Measurements from ENCODE around the gene NCOA5. TPM values are rescaled to one million over a fixed set of nuclear protein-coding genes. Genes with fewer than 3 reads are reported as not detected.

Gene NCOA5
- total and polyA plus RNA-seq, 7 donors, result 10.6 to 39.2 (median 22.4) TPM

DNA sequence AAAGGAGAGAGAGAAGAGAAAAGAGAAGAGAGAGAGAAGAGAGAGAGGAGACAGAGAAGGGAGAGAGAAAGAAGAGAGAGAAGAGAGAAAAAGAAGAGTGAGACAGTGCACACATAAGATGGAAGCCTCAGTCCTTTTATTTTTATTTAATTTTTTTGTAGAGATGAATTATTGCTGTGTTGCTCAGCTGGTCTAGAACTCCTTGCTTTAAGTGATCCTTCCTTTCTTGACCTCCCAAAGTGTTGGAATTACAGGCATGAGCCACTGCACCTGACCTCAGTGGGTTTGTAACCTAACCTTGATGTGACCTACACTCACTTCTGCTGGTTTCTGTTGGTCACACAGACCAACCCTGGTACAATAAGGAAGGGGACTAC is 22.1 kb upstream of the NCOA5 start:
- no peaks in the 10 kb centered on the region for H3K36me3 ChIP-seq
- no peaks in the 10 kb centered on the region for H3K4me1 ChIP-seq
- no peaks in the 10 kb centered on the region for H3K9me3 ChIP-seq
- TF ChIP-seq CTCF (IDR thresholded peaks at IDR 0.05) (no peak), POLR2AphosphoS5 (IDR thresholded peaks at IDR 0.05) (no peak), EP300 (IDR thresholded peaks at IDR 0.05) (no peak), POLR2A (IDR thresholded peaks at IDR 0.05) (no peak)
- H3K27ac ChIP-seq, result no peak overlapping the region
- peaks cover 0 to 17% (median 0%) of the 10 kb centered on the region in 3 donors for H3K27me3 ChIP-seq
- H3K4me3 ChIP-seq, result no peak overlapping the region
- no peak for DNase-seq
- intact Hi-C loops (cut with DNase I), result no loop called here

DNA sequence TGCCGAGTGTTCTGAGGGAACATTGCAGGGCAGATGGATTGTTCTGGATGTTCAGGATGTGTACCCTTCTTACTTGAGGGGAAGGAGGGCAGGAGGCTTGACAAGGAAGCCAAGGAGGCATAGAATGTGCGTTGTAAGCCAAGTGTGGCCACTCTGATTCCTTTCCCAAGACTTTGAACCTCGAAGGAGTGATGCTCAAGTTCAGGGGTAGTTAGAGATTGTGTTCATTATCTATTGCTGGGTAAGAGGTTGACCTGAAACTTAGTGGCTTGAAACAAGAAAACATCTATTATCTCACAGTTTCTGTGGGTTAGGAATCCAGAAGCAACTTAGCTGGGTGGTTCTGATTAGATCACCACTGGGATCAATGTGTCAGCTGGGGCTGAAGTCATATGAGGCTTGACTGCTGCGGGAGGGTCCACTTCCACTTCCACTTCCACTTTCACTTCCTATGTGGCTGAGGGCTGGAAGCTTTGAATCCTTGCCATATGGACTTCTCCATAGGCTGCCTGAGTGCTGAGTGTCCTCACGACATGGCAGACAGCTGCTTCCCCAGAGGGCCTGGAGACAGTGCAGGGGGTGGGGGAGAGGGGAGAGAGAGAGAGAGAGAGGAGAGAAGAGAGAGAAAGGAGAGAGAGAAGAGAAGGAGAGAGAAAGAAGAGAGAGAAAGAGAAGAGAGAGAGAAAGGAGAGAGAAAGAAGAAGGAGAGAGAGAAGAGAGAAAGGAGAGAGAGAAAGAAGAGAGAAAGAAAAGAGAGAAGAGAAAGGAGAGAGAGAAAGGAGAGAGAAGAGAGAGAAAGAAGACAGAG is 21.5 kb upstream of the NCOA5 start:
- Histone ChIP-seq H3K36me3 (no peaks in the 10 kb centered on the region), H3K9me3 (no peaks in the 10 kb centered on the region), H3K4me1 (no peaks in the 10 kb centered on the region), H3K27ac (no peak overlapping the region), H3K4me3 (no peak overlapping the region), H3K27me3 (peaks cover 0 to 23% (median 0%) of the 10 kb centered on the region in 3 donors)
- DNase-seq, result peak; percentile 74
- peak in 1 of 4 donors; percentile 12 for TF ChIP-seq POLR2AphosphoS5 (IDR thresholded peaks at IDR 0.05)
- no peak for TF ChIP-seq POLR2A (IDR thresholded peaks at IDR 0.05)
- intact Hi-C loops (cut with DNase I), result no loop called here
- 39 to 52% methylated on average over 5 of the region's 5 CpGs for WGBS, 2 donors

- no peaks in the 10 kb centered on the region for H3K4me1 ChIP-seq
- intact Hi-C loops (cut with DNase I), result no loop called here
- no peaks in the 10 kb centered on the region for H3K9me3 ChIP-seq
- 88 to 90% methylated on average over 14 of the region's 14 CpGs for WGBS, 2 donors
- no peak for DNase-seq
- H3K27ac ChIP-seq, result no peak overlapping the region
- H3K27me3 ChIP-seq, result peaks cover 0 to 31% (median 0%) of the 10 kb centered on the region in 3 donors
- no peaks in the 10 kb centered on the region for H3K36me3 ChIP-seq
- H3K4me3 ChIP-seq, result no peak overlapping the region
- no peak for TF ChIP-seq POLR2AphosphoS5 (IDR thresholded peaks at IDR 0.05)
- TF ChIP-seq CTCF (IDR thresholded peaks at IDR 0.05), result no peak
- no peak for TF ChIP-seq EP300 (IDR thresholded peaks at IDR 0.05)
- no peak for TF ChIP-seq POLR2A (IDR thresholded peaks at IDR 0.05)
These were observed 19.2 kb upstream of the NCOA5 start for GRCh38 chr20:46108976-46109375.

GRCh38 chr20:46108435-46108841 is 18.7 kb upstream of the NCOA5 start:
- intact Hi-C loops (cut with DNase I), result no loop called here
- TF ChIP-seq EP300 (IDR thresholded peaks at IDR 0.05) (no peak), POLR2A (IDR thresholded peaks at IDR 0.05) (no peak), CTCF (IDR thresholded peaks at IDR 0.05) (no peak), POLR2AphosphoS5 (IDR thresholded peaks at IDR 0.05) (no peak)
- H3K27me3 ChIP-seq, result peaks cover 0 to 31% (median 0%) of the 10 kb centered on the region in 3 donors

DNA sequence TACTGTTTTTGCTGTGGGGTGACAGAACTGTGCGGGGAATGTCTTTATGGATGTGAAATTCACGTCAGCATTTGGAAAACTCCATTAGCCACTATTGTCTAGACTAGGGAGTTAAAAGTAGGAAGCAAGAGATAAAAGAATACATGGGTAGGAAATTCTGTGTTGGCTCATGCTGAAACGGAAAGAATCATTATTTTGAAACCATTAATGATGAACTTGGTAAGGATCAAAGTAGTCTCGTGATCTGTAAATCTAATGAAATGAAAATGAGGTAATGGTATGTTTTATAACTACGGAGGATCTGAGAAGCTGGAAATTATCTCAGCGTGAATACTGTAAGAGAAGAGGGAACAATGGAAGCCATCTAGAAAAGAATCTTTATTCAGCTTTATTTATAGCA is 17.3 kb upstream of the NCOA5 start:
- H3K27ac ChIP-seq, result no peak overlapping the region
- WGBS, 2 donors, result 72 to 73% methylated on average over 6 of the region's 6 CpGs
- no peaks in the 10 kb centered on the region for H3K4me1 ChIP-seq
- H3K9me3 ChIP-seq, result no peaks in the 10 kb centered on the region
- H3K27me3 ChIP-seq, result peaks cover 0 to 39% (median 0%) of the 10 kb centered on the region in 3 donors
- H3K36me3 ChIP-seq, result no peaks in the 10 kb centered on the region
- intact Hi-C loops (cut with DNase I), result no loop called here
- no peak overlapping the region for H3K4me3 ChIP-seq
- TF ChIP-seq CTCF (IDR thresholded peaks at IDR 0.05) (no peak), POLR2A (IDR thresholded peaks at IDR 0.05) (no peak)
- DNase-seq, result no peak

More at GRCh38 chr20:46108435-46108841, 18.7 kb upstream of the NCOA5 start:
- H3K36me3 ChIP-seq, result no peaks in the 10 kb centered on the region
- 61 to 83% methylated on average over 5 of the region's 5 CpGs for WGBS, 2 donors
- no peak overlapping the region for H3K27ac ChIP-seq
- DNase-seq, result no peak
- no peaks in the 10 kb centered on the region for H3K9me3 ChIP-seq
- no peaks in the 10 kb centered on the region for H3K4me1 ChIP-seq
- H3K4me3 ChIP-seq, result no peak overlapping the region
